GM12878 (cell line): Measurements from ENCODE around the gene GNA15. TPM values are rescaled to one million over a fixed set of nuclear protein-coding genes. Genes with fewer than 3 reads are reported as not detected.

Source experiments
- ATAC-seq: fragments of 200-7000 bp; cut with Tn5 transposase; 3 replicates; pipeline ENCODE4 v1.9.1; 2020; ENCODE audit warnings: mild to moderate bottlenecking, moderate library complexity
- BruUV-seq: library from RNA; stranded (reverse); fragments of 400-500 nt; replicated peaks from 2 replicates; lab custom pipeline; 2021; lab: Mats Ljungman, UMichigan
- CTCF ChIA-PET: fragments of 300-600 bp; sonication (Branson Sonifier 250); formaldehyde crosslinking; extraction: SDS; loops from one replicate; lab custom pipeline; 2021; ENCODE audit warnings: inconsistent platforms; lab: Yijun Ruan, JAX
- POLR2A ChIA-PET: fragments of 350-600 bp; formaldehyde crosslinking; extraction: SDS; loops from one replicate; lab custom pipeline; 2021; ENCODE audit warnings: inconsistent platforms; lab: Charles Lee
- RAD21 ChIA-PET: fragments of 300-600 bp; sonication (Branson Sonifier 250); formaldehyde crosslinking; loops from one replicate; lab custom pipeline; 2023; ENCODE audit warnings: antibody characterized with exemption; ENCODE audit not compliant: unreplicated experiment; lab: Charles Lee
- SMC1A ChIA-PET: fragments of 300-600 bp; sonication (Branson Sonifier 250); formaldehyde crosslinking; loops from one replicate; lab custom pipeline; 2023; ENCODE audit not compliant: unreplicated experiment, uncharacterized antibody; lab: Charles Lee
- DNase-seq: peaks from one replicate; pipeline ENCODE4 v3.0.0-alpha.2; 2011; ENCODE audit warnings: low read depth, low spot score
- FAIRE-seq: peaks from 3 replicates; lab custom pipeline; 2011; peaks lifted over from hg19 to GRCh38; lab: Jason Lieb, UNC
- H2AFZ ChIP-seq: 2 replicates; pipeline ENCODE4 v1.6.0; 2011; ENCODE audit warnings: low read depth, low read length, control low read depth; ENCODE audit not compliant: control insufficient read depth
- H3K27ac ChIP-seq: 2 replicates; pipeline ENCODE4 v1.5.1; 2011; ENCODE audit warnings: control low read depth; ENCODE audit not compliant: control insufficient read depth, insufficient read depth
- H3K27me3 ChIP-seq, 2 experiments: replicated peaks in 1 of 2; 2 replicates each; pipeline versions ENCODE4 v1.6.0 to v1.6.1; 2011; ENCODE audit warnings: low read length in 1 of 2; ENCODE audit not compliant: control insufficient read depth in 2 of 2, insufficient read depth in 2 of 2
- H3K36me3 ChIP-seq, 2 experiments: 2 replicates each; pipeline ENCODE4 v1.5.1; 2011; ENCODE audit warnings: low read length in 1 of 2; ENCODE audit not compliant: control insufficient read depth in 2 of 2, insufficient read depth in 2 of 2
- H3K4me1 ChIP-seq: 2 replicates; pipeline ENCODE4 v1.6.1; 2011; ENCODE audit warnings: mild to moderate bottlenecking, low read length, moderate library complexity, mixed read lengths; ENCODE audit not compliant: control insufficient read depth, insufficient read depth
- H3K4me2 ChIP-seq: 2 replicates; pipeline ENCODE4 v1.6.0; 2011; ENCODE audit warnings: control low read depth; ENCODE audit not compliant: control insufficient read depth, insufficient read depth
- H3K4me3 ChIP-seq: fragments of 200-600 bp; sonication (generic); 2 replicates; pipeline ENCODE4 v1.5.1; 2016
- H3K79me2 ChIP-seq: 2 replicates; pipeline ENCODE4 v1.6.0; 2011; ENCODE audit warnings: low read length; ENCODE audit not compliant: control insufficient read depth, insufficient read depth
- H3K9ac ChIP-seq: 2 replicates; pipeline ENCODE4 v1.8.0; 2011; ENCODE audit warnings: low read length, control low read depth, mixed read lengths; ENCODE audit not compliant: control insufficient read depth, insufficient read depth
- H3K9me3 ChIP-seq: replicated peaks from 3 replicates; pipeline ENCODE4 v1.5.1; 2011; ENCODE audit warnings: mild to moderate bottlenecking, low read length; ENCODE audit not compliant: control insufficient read depth, insufficient read depth
- H4K20me1 ChIP-seq: 2 replicates; pipeline ENCODE4 v1.6.0; 2011; ENCODE audit not compliant: control insufficient read depth, insufficient read depth
- ASH2L ChIP-seq: fragments of 300-600, 200-600 bp; sonication (generic); IDR thresholded peaks from 2 replicates; pipeline ENCODE4 v1.6.1; 2017; ENCODE audit warnings: low read depth, mild to moderate bottlenecking, borderline replicate concordance
- KAT2A ChIP-seq: conservative IDR thresholded peaks from 2 replicates; pipeline ENCODE4 v1.6.1; 2011; ENCODE audit warnings: low read depth, low read length; ENCODE audit not compliant: control insufficient read depth
- NBN ChIP-seq: fragments of 450-650 bp; IDR thresholded peaks from 2 replicates; pipeline ENCODE4 v1.6.1; 2016
- SPI1 ChIP-seq: IDR thresholded peaks from 2 replicates; pipeline ENCODE4 v1.6.1; 2011; ENCODE audit warnings: low read depth, mild to moderate bottlenecking, low read length, moderate library complexity, borderline replicate concordance; ENCODE audit not compliant: insufficient read depth
- SREBF2 ChIP-seq: IDR thresholded peaks from 2 replicates; pipeline ENCODE4 v1.6.1; 2012; ENCODE audit warnings: mild to moderate bottlenecking, low read length
- TCF3 ChIP-seq: IDR thresholded peaks from 2 replicates; pipeline ENCODE4 v1.6.1; 2012; ENCODE audit warnings: low read depth, mild to moderate bottlenecking, low read length, borderline replicate concordance; ENCODE audit not compliant: insufficient read depth
- YBX1 ChIP-seq: fragments of 450-650 bp; IDR thresholded peaks from 2 replicates; pipeline ENCODE4 v1.6.1; 2016; ENCODE audit warnings: antibody characterized with exemption
- ZNF592 ChIP-seq: fragments of 450-650 bp; IDR thresholded peaks from 2 replicates; pipeline ENCODE4 v1.6.1; 2017; ENCODE audit warnings: mild to moderate bottlenecking, moderate library complexity
- WGBS: methylation state at CpG from one replicate; pipeline ENCODE4 v1.1.6; 2016; ENCODE audit warnings: low lambda C conversion rate; ENCODE audit not compliant: insufficient replicate concordance, insufficient coverage; ENCODE audit errors: missing lambda C conversion rate; 5-methylcytosine and 5-hydroxymethylcytosine counted together
- in situ Hi-C: fragments of 300-500 bp; cut with MboI; formaldehyde crosslinking; loops from 9 replicates; pipeline ENCODE4 v1.14.3; 2018; ENCODE audit warnings: mixed read lengths
- intact Hi-C: fragments of 100-400 bp; cut with micrococcal nuclease; formaldehyde crosslinking; loops from one replicate; pipeline ENCODE4 v1.14.2; 2022; ENCODE audit not compliant: unreplicated experiment
- polyA plus RNA-seq, 11 experiments: library from polyadenylated mRNA; depleted of rRNA in 4 of 11; unstranded in 6 of 11; stranded (reverse) in 5 of 11; fragments of >200 nt; fragmentation: Nextera tagmentation in 4 of 11; fragmentation: Illumina TruSeq in 1 of 11; extraction: Ambion mirVana in 4 of 11; extraction: Trizol in 1 of 11; gene quantifications; 1 replicate in 1 of 11; 2 replicates in 10 of 11; pipeline versions ENCODE4 v1.2.1 to v1.2.3, GENCODE V29; 2011 to 2016; ENCODE audit warnings: inconsistent platforms in 2 of 11, missing spikeins in 2 of 11, low read depth in 1 of 11
- total RNA-seq, 4 experiments: library from RNA; depleted of rRNA in 3 of 4; stranded (reverse); fragments of >200 nt in 3 of 4; fragmentation: Illumina TruSeq in 1 of 4; extraction: Trizol in 1 of 4; gene quantifications; 2 replicates each; pipeline versions ENCODE4 v1.2.1 to v1.2.3, GENCODE V29; 2013 to 2021

The GNA15 gene
- total and polyA plus RNA-seq, 10 of the 15 experiments (the other 5 are each of a cell fraction or from before 2014, with no cell fraction given): 0.42 to 18.0 (median 9.4) TPM

DNA sequence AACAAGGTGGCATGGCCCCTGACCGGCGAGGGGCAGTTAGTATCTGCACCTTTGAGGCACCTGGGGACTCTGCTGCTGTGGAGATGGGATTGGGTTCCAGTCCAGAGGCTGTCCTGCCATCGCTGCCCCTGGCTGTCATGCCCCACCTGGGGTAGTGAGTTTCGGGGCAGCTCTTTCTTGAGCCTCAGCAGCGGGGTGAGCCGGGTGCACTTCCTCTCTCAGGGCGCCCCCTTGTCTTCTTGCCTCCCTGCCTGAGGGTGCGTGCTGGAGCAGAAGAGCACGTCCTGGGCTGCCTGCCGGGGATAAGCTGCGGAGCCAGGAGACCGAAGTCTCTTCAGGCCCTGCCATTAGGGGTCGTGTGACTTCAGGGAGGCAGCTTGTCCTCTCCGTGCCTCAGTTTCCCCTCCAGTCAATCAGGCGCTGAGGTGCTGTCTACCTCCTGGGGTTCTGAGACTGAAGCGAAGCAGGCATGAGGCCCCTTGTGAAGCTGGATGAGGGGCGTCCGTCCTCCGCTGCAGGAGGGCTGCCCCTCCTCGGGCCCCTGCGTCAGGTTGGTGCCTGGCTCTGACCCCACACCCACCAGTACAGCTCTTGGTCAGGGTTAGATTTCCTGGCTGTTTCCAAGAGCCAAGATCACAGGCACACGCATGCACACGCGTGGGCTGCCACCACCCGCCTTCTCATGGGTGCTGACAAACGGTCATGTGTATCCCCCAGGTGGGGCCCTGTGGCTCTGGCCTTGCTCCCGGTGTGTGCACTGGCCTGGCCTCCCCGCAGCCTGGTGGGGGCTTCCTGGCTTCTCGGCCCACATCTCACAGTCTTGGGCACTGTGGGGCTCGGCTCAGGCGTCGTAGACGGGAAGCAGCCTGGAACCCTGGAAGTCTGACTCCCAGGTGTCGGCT, 33.3 kb upstream of the GNA15 start:
- 71% methylated on average over 33 of the region's 34 CpGs for WGBS

More for the DNA sequence above, 33.3 kb upstream of the GNA15 start:
- POLR2A ChIA-PET: no interaction called here
- Histone ChIP-seq H2AFZ (no peak overlapping the region), H3K27me3 (no peaks in the 10 kb centered on the region; a peak in 1 of 4 replicates), H3K9ac (no peak overlapping the region), H3K4me2 (no peak overlapping the region), H3K4me3 (no peak overlapping the region), H3K9me3 (no peaks in the 10 kb centered on the region), H3K27ac (no peak overlapping the region), H3K79me2 (no peaks in the 10 kb centered on the region), H3K36me3 (no peaks in the 10 kb centered on the region), H4K20me1 (no peaks in the 10 kb centered on the region), H3K4me1 (peaks cover 6% of the 10 kb centered on the region)
- CTCF ChIA-PET: interaction anchor here (1.3 to 5.3 kb wide), 8 partner anchors 10 to 455 kb away, joined by 3 to 43 read pairs (median 10); no protein-coding TSS in a partner anchor
- intact Hi-C loops (no loop called here), in situ Hi-C loops (loop anchor here (5.0 kb wide), 1 partner anchor 140 kb away; no protein-coding TSS in a partner anchor)
- no peak for FAIRE-seq
- no TSS peak for BruUV-seq
- DNase-seq: no peak
- no peak for ATAC-seq
- SMC1A ChIA-PET: interaction anchor here (1.2 to 2.0 kb wide), 2 partner anchors 22 to 26 kb away, joined by 3 to 10 read pairs; no protein-coding TSS in a partner anchor
- TF ChIP-seq TCF3 (no peak), NBN (no peak), ASH2L (no peak), SREBF2 (no peak), YBX1 (no peak), ZNF592 (no peak), KAT2A (no peak), SPI1 (0 out of 2 replicates have a peak, but pooled peaks have one; percentile 12)
- RAD21 ChIA-PET: no interaction called here
